GM12878 (cell line): ENCODE measurements around the gene MSRB2.

ENCODE experiments used
- ATF2 ChIP-seq: IDR thresholded peaks from 2 replicates; pipeline ENCODE4 v1.6.1; 2012; ENCODE audit warnings: low read length, inconsistent platforms
- CHD2 ChIP-seq: IDR thresholded peaks from 2 replicates; pipeline ENCODE4 v1.6.1; 2011; ENCODE audit warnings: low read depth, low read length, improper control_type of control experiment, borderline replicate concordance
- CTCF ChIP-seq, 3 experiments: IDR thresholded peaks in 2 of 3; conservative IDR thresholded peaks in 1 of 3; 2 replicates each; pipeline ENCODE4 v1.5.1; 2011; ENCODE audit warnings: low read depth in 3 of 3, low read length in 3 of 3, mild to moderate bottlenecking in 3 of 3, control low read depth in 2 of 3, moderate library complexity in 2 of 3, inconsistent platforms in 1 of 3, mixed read lengths in 1 of 3; ENCODE audit not compliant: control insufficient read depth in 2 of 3, insufficient read depth in 1 of 3; ENCODE audit errors: extremely low read depth in 1 of 3
- EP300 ChIP-seq, 2 experiments: fragments of 150-350 bp in 1 of 2; IDR thresholded peaks; 2 replicates each; pipeline ENCODE4 v1.6.1; 2011 to 2012; ENCODE audit warnings: low read depth in 2 of 2, low read length in 2 of 2, borderline replicate concordance in 1 of 2, improper control_type of control experiment in 1 of 2, inconsistent platforms in 1 of 2; ENCODE audit not compliant: control insufficient read depth in 1 of 2
- EZH2 ChIP-seq: IDR thresholded peaks from 2 replicates; pipeline ENCODE4 v1.6.1; 2012; ENCODE audit warnings: low read depth, mild to moderate bottlenecking, control low read depth, inconsistent platforms, low read length, borderline replicate concordance; ENCODE audit not compliant: control insufficient read depth
- HDAC2 ChIP-seq: fragments of 200-600 bp; sonication (generic); IDR thresholded peaks from 2 replicates; pipeline ENCODE4 v1.6.1; 2017
- MYC ChIP-seq: IDR thresholded peaks from 2 replicates; pipeline ENCODE4 v1.6.1; 2011; ENCODE audit warnings: mild to moderate bottlenecking, low read length, moderate library complexity, inconsistent platforms; ENCODE audit not compliant: insufficient read depth, insufficient replicate concordance, insufficient read length, severe bottlenecking
- NFIC ChIP-seq: IDR thresholded peaks from 2 replicates; pipeline ENCODE4 v1.6.1; 2012; ENCODE audit warnings: low read depth, mild to moderate bottlenecking, inconsistent platforms, low read length, moderate library complexity
- NR2C2 ChIP-seq: IDR thresholded peaks from 2 replicates; pipeline ENCODE4 v1.6.1; 2011; ENCODE audit warnings: borderline replicate concordance, low read depth; ENCODE audit not compliant: control insufficient read depth, insufficient read length
- POLR2AphosphoS5 ChIP-seq: IDR thresholded peaks from 2 replicates; pipeline ENCODE4 v1.6.1; 2011; ENCODE audit warnings: mild to moderate bottlenecking, low read length, inconsistent platforms

- TF ChIP-seq EP300 (IDR thresholded peaks at IDR 0.05; ENCODE audit: borderline replicate concordance in 1 of 2, control insufficient read depth in 1 of 2, low read depth in 2 of 2, low read length in 2 of 2) (no peak), CHD2 (no peak), NFIC (no peak), NR2C2 (no peak), CTCF (IDR thresholded peaks at IDR 0.05 in 2 of 3, conservative IDR thresholded peaks at IDR 0.05 in 1 of 3; ENCODE audit: control insufficient read depth in 2 of 3, extremely low read depth in 1 of 3, insufficient read depth in 1 of 3, low read depth in 3 of 3, low read length in 3 of 3) (no peak), MYC (no peak), EZH2 (no peak), POLR2AphosphoS5 (no peak), HDAC2 (no peak), ATF2 (no peak)
Measured at GRCh38 chr10:23150610-23151009, 55.2 kb downstream of the MSRB2 start.
